NCI-H446 treated with DMSO at 0.1 percent for 48 hours (cell line): ENCODE results near the gene C10orf120.

Source experiments
- DNase-seq: peaks from one replicate; lab custom pipeline; 2025; lab: John Stamatoyannopoulos, UW

Gene C10orf120

GRCh38 chr10:122660696-122661095, 39.0 kb downstream of the C10orf120 start:
- no peak for DNase-seq

- DNase-seq, result no peak
Measured at GRCh38 chr10:122659651-122660050, 40.0 kb downstream of the C10orf120 start.

GRCh38 chr10:122659126-122659525, 40.5 kb downstream of the C10orf120 start:
- no peak for DNase-seq

GRCh38 chr10:122658356-122659049, 41.1 kb downstream of the C10orf120 start:
- DNase-seq, result no peak

- DNase-seq, result no peak
Measured at GRCh38 chr10:122657729-122658128, 41.9 kb downstream of the C10orf120 start.

GRCh38 chr10:122657255-122657654, 42.4 kb downstream of the C10orf120 start:
- DNase-seq, result no peak

- no peak for DNase-seq
Measured at GRCh38 chr10:122656741-122657140, 42.9 kb downstream of the C10orf120 start.

- no peak for DNase-seq
Measured at GRCh38 chr10:122656308-122656705, 43.3 kb downstream of the C10orf120 start.

- DNase-seq, result no peak
Measured at GRCh38 chr10:122655524-122656307, 43.9 kb downstream of the C10orf120 start.

- no peak for DNase-seq
Measured at GRCh38 chr10:122650331-122650730, 49.3 kb downstream of the C10orf120 start.

- DNase-seq, result no peak
Measured at GRCh38 chr10:122649903-122650302, 49.7 kb downstream of the C10orf120 start.

- no peak for DNase-seq
Measured at GRCh38 chr10:122648599-122649428, 50.8 kb downstream of the C10orf120 start.
